Liver (tissue), 3 donors: ENCODE measurements around the gene RNF34.

Source experiments
- EGR1 ChIP-seq, 2 donors: IDR thresholded peaks; 2 replicates each; pipeline ENCODE4 v1.6.1; 2016 to 2018; ENCODE audit warnings: antibody characterized with exemption in 2 of 2, low read depth in 2 of 2
- GABPA ChIP-seq, 2 donors: IDR thresholded peaks in 1 of 2; conservative IDR thresholded peaks in 1 of 2; 2 replicates each; pipeline ENCODE4 v1.6.1; 2016; ENCODE audit warnings: antibody characterized with exemption in 2 of 2, mild to moderate bottlenecking in 1 of 2, moderate library complexity in 1 of 2
- HNF4G ChIP-seq: IDR thresholded peaks from 2 replicates; pipeline ENCODE4 v1.6.1; 2016; ENCODE audit warnings: antibody characterized with exemption
- JUND ChIP-seq, 2 donors: IDR thresholded peaks; 2 replicates each; pipeline ENCODE4 v1.6.1; 2016; ENCODE audit warnings: antibody characterized with exemption in 2 of 2
- REST ChIP-seq: IDR thresholded peaks from 2 replicates; pipeline ENCODE4 v1.6.1; 2016; ENCODE audit warnings: antibody characterized with exemption, mild to moderate bottlenecking
- TAF1 ChIP-seq: conservative IDR thresholded peaks from 2 replicates; pipeline ENCODE4 v1.6.1; 2016; ENCODE audit warnings: antibody characterized with exemption, mild to moderate bottlenecking
- TF ChIP-seq, protein P1 (sequence below): fragments of 150-350 bp; IDR thresholded peaks from 2 replicates; pipeline ENCODE4 v1.5.1; 2017; ENCODE audit warnings: improper control_type of control experiment, low read depth, low read length; ENCODE audit not compliant: missing input control
- TF ChIP-seq, protein P2 (sequence below): IDR thresholded peaks from 2 replicates; pipeline ENCODE4 v1.6.1; 2016; ENCODE audit warnings: antibody characterized with exemption
- donor health status: healthy.
- donor health status: healthy.

- TF ChIP-seq EGR1 (IDR thresholded peaks at IDR 0.05; ENCODE audit: low read depth in 2 of 2) (no peak), GABPA (IDR thresholded peaks at IDR 0.05 in 1 of 2, conservative IDR thresholded peaks at IDR 0.05 in 1 of 2) (no peak), JUND (IDR thresholded peaks at IDR 0.05) (no peak), HNF4G (no peak), TAF1 (no peak), REST (no peak)
- TF ChIP-seq, protein P1, sequence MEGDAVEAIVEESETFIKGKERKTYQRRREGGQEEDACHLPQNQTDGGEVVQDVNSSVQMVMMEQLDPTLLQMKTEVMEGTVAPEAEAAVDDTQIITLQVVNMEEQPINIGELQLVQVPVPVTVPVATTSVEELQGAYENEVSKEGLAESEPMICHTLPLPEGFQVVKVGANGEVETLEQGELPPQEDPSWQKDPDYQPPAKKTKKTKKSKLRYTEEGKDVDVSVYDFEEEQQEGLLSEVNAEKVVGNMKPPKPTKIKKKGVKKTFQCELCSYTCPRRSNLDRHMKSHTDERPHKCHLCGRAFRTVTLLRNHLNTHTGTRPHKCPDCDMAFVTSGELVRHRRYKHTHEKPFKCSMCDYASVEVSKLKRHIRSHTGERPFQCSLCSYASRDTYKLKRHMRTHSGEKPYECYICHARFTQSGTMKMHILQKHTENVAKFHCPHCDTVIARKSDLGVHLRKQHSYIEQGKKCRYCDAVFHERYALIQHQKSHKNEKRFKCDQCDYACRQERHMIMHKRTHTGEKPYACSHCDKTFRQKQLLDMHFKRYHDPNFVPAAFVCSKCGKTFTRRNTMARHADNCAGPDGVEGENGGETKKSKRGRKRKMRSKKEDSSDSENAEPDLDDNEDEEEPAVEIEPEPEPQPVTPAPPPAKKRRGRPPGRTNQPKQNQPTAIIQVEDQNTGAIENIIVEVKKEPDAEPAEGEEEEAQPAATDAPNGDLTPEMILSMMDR, result no peak
- TF ChIP-seq, protein P2, sequence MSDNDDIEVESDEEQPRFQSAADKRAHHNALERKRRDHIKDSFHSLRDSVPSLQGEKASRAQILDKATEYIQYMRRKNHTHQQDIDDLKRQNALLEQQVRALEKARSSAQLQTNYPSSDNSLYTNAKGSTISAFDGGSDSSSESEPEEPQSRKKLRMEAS, result no peak
Measured at GRCh38 chr12:121470751-121471150, 70.8 kb downstream of the RNF34 start.
